ENCODE results near the gene LRRTM1.

DNA sequence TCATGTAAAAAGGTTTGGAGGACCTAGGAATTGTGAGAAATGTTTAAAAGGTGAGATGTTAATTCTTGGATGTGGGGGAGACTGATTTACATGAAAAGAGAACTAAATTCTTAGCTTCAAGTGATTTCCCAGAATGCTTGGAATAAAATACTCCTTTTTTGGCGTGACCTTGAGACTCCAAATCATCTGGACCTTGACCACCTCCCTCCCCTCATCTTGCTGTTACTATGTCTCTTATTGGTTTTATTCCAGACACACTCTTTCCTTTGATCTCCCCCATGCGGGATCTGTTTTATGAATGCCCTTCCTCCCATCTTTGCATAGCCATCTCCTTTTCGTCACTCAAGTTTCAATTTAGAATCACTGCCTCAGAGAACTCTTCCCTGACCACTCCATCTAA is 20.0 kb upstream of the LRRTM1 start:
- no peak for TF ChIP-seq EZH2 (IDR thresholded peaks at IDR 0.05; ENCODE audit: low read depth)
- TF ChIP-seq, protein P1, sequence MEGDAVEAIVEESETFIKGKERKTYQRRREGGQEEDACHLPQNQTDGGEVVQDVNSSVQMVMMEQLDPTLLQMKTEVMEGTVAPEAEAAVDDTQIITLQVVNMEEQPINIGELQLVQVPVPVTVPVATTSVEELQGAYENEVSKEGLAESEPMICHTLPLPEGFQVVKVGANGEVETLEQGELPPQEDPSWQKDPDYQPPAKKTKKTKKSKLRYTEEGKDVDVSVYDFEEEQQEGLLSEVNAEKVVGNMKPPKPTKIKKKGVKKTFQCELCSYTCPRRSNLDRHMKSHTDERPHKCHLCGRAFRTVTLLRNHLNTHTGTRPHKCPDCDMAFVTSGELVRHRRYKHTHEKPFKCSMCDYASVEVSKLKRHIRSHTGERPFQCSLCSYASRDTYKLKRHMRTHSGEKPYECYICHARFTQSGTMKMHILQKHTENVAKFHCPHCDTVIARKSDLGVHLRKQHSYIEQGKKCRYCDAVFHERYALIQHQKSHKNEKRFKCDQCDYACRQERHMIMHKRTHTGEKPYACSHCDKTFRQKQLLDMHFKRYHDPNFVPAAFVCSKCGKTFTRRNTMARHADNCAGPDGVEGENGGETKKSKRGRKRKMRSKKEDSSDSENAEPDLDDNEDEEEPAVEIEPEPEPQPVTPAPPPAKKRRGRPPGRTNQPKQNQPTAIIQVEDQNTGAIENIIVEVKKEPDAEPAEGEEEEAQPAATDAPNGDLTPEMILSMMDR (conservative IDR thresholded peaks at IDR 0.05): no peak

Data from PC-9 (cell line).